GM21528 (cell line): ENCODE data around the gene SEMA4A.
"Not testable (repeated sequence)": the region's sequence is repeated elsewhere in the genome, so short reads cannot be mapped to it uniquely, and the experiment has no call there.

Experiments
- ATAC-seq: cut with Tn5 transposase; IDR thresholded peaks from one replicate; pipeline ENCODE4 v1.9.1; 2021; ENCODE audit warnings: mild to moderate bottlenecking, moderate library complexity; ENCODE audit not compliant: unreplicated experiment, low FRiP score

SEMA4A gene

DNA sequence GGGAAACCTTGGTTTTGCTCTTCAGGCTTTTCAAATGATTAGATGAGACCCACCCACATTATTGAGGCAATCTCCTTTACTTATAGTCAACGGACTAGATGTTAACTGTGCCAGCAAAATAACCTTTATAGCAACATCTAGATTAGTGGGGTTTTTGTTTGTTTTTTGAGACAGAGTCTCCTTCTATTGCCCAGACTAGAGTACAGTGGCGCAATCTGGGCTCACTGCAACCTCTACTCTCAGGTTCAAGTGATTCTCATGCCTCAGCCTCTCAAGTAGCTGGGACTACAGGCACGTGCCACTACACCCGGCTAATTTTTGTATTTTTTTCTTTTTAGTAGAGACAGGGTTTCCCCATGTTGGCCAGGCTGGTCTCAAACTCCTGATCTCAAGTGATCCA lies 36.9 kb downstream of the SEMA4A start:
- not testable (repeated sequence) for ATAC-seq

DNA sequence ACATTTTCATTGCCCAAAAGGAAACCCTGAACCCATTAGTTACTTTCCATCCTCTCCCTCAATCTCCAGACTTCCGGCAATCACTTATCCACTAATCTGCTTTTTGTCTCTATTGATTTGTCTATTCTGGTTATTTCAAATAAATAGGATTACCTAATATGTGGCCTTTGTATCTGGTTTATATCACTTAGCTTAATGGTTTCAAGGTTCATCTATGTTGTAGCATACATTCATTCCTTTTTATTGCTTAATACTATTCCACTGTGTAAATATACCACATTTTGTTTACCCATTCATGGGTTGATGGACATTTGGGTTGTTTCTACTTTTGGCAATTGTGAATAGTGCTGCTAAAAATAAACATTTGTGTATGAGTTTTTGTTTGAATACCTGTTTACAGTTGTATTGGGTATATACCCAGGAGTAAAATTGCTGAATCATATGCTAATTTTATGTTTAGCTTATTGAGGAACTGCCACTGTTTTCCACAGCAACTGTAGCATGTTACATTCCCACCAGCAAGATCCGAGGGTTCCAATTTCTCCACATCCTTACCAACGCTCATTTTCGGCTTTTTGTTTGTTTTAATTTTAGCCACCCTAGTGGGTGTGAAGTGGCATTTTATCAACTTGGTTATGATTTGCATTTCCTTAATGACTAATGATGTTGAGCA lies 38.0 kb downstream of the SEMA4A start:
- no peak for ATAC-seq

GRCh38 chr1:156193208-156193487 lies 39.8 kb downstream of the SEMA4A start:
- ATAC-seq, result no peak

DNA sequence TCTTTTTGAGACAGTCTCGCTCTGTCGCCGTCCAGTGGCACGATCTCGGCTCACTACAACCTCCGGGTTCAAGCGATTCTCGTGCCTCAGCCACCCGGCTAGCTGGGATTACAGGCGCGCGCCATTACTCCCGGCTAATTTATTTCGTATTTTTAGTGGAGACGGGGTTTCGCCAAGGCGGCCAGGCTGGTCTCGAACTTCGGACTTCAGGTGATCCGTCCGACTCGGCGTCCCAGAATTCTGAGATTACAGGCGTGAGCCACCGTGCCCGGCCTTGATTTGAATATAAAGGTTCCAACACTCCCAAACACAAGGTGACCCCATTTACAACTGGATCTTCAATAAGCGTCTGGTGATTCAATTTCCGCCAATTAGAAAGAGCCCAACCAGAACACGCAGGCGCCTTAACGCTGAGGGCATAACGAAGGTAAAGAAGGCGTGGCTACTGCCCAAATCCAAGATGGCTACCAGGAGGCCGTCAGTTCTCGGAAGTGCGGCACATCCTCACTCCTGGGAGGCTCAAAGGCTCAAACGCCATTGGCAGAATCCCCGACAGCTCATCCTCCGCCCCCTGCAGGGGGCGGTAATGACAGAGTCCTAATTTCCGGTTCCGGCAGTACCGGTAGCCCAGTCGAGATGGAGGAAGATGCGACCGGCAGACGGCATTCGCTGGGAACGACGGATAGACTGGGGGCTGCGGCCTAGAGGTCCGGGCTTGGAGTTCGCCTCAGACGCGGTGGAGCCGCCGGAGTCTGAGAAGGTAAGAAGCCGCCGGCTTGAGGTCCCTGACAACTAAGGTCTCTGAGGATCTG lies 40.3 kb downstream of the SEMA4A start, which contains the start of gene SLC25A44:
Gene SLC25A44 (plus strand): TSS at position 617 of the 812 bp plus-strand sequence. CDS start 5,744 bp downstream, outside the sequence.
- peak; percentile 87 for ATAC-seq

GRCh38 chr1:156194300-156194652 lies 40.9 kb downstream of the SEMA4A start:
- ATAC-seq, result peak; percentile 7

DNA sequence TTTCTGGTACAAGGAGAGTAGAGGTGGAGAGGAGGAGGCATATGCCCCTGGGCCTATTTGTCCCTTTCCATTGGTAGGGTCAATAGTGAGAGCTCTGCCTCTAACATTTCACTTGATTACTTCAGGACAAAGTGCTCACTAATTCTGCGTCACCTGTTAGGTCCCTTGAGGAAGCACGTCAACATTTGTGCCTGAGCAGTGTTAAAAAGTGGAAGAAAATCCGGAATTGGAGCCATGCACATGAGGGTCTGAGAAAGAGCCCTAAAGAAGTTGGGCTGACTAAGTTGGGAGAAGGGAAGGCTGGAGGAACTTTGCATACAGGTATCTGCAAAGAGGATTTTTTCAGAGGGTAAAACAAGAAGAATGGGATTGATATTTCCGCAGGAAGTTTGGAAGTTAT lies 42.5 kb downstream of the SEMA4A start:
- ATAC-seq, result no peak

DNA sequence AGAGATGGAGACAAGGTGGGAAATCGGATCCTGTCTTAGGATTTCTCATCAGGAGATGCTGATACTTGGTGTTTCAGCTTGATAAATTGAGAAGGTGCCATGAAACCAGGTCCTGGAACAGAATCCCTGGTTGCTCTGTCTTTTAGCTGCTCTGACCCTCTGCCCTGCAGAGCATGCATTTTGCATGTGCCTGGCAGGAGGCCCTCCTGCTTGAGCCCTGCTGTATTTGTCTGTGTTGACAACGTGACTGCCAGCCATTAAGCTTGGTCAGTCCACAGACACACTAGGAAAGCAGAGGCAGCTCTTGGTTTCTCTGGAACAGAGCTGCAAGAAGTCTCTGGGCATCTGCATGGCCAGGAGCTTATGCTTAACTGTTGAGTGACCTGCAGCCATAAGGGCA lies 43.1 kb downstream of the SEMA4A start:
- no peak for ATAC-seq

- ATAC-seq, result no peak
These were observed 45.5 kb downstream of the SEMA4A start for GRCh38 chr1:156198831-156199349.

GRCh38 chr1:156200044-156200443 lies 46.7 kb downstream of the SEMA4A start:
- no peak for ATAC-seq

DNA sequence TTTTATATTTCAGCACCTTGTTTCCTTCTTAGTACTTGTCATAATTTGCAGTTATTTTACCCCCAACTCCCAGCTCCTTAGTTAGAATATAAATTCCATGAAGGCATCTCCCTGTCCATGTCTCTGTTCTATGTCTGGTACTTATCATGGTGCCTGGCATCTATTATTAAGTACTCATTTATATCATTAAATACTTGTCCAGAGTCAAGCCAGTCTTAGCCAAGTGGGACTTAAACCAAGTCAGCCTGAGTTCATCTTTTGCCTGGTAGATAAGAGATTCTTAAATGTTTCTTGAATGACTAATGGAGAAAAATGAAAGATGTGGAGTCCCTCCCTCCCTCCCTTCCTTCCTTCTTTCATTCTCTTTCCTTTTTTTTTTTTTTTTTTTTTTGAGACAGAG lies 49.9 kb downstream of the SEMA4A start:
- no peak for ATAC-seq

- no peak for ATAC-seq
These were observed 51.3 kb downstream of the SEMA4A start for GRCh38 chr1:156204686-156205085.

DNA sequence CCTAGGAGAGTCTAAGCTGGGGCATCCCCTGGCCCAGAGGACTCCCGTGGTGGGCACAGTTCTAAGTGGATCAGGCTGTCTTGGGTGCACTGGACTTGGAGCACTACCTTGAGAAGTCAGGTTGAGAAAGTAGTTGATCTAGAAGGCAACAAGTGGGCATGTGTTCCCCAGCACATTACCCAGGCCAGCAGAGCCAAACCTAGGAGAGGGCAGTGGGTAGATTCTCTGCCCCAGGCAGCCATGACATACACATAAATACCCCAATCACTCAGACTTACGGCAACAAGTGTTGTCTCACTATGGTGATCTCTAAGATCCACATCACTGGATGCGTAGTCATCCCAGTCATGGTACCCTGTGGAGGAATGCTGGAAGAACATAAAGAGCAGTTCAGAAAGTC lies 57.9 kb downstream of the SEMA4A start:
- no peak for ATAC-seq

DNA sequence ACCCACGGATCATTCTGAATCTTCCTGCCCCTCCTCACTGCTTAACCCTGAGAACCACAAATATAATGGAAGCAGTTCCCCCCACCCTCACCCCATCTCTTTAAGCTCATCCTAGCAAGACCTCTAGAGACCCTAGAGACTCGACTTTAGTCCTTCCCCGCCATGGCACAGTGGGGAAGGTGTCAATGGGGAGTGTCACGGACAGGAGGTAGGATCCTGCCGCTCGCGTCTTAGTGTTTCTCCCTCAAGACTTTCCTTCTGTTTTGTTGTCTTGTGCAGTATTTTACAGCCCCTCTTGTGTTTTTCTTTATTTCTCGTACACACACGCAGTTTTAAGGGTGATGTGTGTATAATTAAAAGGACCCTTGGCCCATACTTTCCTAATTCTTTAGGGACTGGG lies 58.7 kb downstream of the SEMA4A start:
- no peak for ATAC-seq

DNA sequence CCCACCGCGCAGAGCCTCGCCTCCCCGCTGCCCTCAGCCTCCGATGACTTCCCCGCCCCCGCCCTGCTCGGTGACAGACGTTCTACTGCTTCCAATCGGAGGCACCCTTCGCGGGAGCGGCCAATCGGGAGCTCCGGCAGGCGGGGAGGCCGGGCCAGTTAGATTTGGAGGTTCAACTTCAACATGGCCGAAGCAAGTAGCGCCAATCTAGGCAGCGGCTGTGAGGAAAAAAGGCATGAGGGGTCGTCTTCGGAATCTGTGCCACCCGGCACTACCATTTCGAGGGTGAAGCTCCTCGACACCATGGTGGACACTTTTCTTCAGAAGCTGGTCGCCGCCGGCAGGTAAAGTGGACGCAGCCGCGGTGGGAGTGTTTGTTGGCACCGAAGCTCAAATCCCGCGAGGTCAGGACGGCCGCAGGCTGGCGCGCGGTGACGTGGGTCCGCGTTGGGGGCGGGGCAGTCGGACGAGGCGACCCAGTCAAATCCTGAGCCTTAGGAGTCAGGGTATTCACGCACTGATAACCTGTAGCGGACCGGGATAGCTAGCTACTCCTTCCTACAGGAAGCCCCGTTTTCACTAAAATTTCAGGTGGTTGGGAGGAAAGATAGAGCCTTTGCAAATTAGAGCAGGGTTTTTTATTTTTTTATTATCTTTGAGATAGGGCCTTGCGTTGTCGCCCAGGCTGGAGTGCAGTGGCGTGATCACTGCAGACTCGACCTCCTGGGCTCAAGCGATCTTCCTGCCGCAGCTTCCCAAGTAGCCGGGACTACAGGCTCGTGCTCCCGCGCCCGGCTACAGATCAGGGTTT lies 59.7 kb downstream of the SEMA4A start, which contains the start of gene PMF1:
Gene PMF1 (plus strand): TSS at position 175 of the 811 bp plus-strand sequence. CDS start 9 bp downstream, at position 184.
- ATAC-seq, result peak; percentile 87

DNA sequence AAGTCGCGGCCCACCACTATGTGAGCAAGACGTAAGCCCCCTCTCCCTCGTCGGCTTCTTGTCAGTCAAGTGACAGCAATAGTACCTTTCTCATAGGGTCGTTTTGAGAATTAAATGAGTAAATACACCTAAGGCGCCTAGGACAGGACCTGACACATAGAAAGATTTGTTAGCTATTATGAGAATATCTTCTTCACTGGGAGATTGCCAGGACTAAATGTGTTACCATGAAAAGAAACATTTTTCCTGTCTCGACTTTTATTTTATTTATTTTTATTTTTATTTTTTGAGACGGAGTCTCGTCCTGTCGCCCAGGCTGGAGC lies 60.2 kb downstream of the SEMA4A start:
- no peak for ATAC-seq

DNA sequence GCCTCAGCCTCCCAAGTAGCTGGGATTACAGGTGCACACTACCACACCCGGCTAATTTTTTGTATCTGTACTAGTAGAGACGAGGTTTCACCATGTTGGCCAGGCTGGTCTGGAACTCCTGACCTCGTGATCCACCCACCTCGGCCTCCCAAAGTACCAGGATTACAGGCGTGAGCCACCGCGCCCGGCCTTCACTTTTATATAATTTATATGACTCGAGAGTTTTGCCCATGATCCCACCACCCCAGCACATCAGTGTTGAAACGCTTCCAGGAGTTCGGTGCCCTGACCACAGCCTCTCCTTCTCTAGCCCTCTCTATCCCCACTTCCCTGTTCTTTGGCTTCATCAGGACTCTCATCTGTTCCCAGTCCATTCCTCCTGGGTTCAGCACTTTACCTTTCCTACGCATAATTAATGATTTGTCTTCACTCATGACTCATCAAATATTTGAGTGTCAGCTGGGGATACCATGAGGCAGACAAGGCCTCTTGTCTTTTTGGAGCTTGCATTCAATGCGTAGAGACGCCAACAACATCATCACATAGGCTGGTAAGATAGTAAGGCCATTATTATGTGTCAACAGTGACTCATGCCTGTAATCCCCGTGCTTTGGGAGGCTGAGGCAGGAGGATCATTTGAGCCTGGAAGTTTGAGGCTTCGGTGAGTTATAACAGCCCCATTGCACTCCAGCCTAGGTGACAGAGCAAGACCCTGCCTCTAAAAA lies 60.8 kb downstream of the SEMA4A start:
- ATAC-seq, result no peak

- not testable (repeated sequence) for ATAC-seq
These were observed 63.1 kb downstream of the SEMA4A start for GRCh38 chr1:156216361-156217086.

DNA sequence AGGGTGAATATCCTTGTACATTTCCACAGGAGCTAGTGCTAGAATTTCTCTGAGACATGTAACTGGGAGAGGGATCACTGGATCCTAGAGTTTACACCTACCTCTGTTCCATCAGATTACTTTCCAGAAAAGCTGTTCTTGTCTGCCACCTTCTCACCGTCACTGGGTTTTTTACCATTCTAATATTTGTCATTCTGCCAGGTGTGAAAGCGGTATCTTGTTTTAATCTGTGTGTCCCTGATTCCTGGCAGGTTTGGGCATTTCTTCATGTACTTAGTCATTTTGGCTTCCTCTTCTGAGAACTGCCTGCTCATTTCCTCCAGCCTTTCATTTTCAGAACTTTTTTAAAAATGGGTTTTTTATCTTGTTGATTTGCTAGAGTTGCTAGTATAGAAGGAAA lies 64.5 kb downstream of the SEMA4A start:
- ATAC-seq, result no peak

DNA sequence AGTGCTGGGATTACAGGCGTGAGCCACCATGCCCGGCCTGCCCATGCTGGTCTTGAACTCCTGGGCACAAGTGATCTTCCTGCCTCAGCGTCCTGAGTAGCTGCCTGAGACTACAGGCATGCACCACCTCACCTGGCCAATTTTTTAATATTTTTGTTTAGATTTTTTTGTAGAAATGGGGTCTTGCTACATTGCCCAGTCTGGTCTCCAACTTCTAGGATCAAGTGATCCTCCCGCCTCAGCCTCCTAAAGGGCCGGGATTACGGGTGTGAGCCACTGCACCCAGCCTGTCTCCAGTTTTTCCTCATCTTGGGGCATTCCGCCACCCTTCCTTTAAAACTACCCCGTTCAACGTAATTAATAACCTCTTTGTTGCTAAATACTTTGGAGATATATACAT lies 66.8 kb downstream of the SEMA4A start:
- no peak for ATAC-seq
